H4 (cell line): ENCODE measurements around the gene ITGA5. TPM values are rescaled to one million over a fixed set of nuclear protein-coding genes. Genes with fewer than 3 reads are reported as not detected.

Source experiments
- DNase-seq: peaks from one replicate; pipeline ENCODE4 v3.0.0-alpha.2; 2015; ENCODE audit warnings: low spot score
- total RNA-seq: library from RNA; depleted of rRNA; stranded (reverse); fragments of >200 nt; shearing (Covaris generic); gene quantifications from 2 replicates; pipeline ENCODE4 v1.2.3, GENCODE V29; 2014

The ITGA5 gene
- total RNA-seq, 1 experiment from 2014 or later = 89.4 TPM

DNA sequence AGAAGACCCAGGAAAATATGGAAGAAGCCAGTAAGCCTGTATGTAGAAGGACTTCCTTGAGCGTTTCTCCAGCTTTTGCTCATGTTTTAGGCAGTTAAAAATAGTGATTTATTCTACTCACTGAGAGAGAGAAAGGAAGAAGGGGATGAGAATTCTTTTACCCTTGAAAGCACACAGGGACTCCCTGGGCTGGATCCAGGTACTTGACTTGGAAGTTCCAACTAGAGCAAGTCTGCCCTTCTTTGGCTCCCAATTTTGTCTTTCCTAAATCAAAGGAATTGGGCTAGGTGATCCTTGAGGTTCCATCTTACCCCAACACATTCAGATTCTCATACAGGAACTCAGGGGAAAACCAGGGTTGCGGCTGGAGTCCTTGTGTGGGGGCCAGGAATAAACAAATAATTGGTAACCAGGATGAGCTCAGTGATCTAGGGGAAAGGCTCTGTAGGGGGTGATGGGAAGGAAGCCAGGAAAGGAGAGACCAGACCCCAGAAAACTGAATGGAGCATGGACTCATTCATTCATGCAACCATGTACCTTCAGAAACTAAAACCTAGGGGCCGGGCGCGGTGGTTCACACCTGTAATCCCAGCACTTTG lies 11.5 kb upstream of the ITGA5 start:
- DNase-seq = no peak

- DNase-seq = no peak
These were observed 10.0 kb upstream of the ITGA5 start for GRCh38 chr12:54429014-54429471.

GRCh38 chr12:54428050-54429013 lies 9.3 kb upstream of the ITGA5 start:
- no peak for DNase-seq

DNA sequence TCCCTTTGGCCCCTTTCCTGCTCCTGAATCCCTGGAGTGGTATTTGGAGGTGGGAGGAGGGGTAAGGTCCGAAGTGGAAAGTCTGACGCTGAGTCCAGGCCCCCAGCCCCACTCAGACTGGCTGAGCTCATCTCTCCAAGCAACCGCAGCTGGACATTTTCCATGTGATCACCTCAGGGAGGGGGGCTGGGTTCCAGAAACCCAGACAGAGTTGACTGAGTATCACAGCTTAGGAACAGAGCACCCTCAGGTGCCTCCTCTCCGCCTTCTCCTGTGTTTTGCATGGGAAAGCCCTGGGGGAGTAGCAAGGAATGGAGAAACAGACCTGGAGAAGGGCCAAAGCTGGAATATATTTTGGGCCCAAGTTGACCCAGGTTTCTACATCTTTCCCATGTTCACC lies 8.0 kb upstream of the ITGA5 start:
- no peak for DNase-seq

DNA sequence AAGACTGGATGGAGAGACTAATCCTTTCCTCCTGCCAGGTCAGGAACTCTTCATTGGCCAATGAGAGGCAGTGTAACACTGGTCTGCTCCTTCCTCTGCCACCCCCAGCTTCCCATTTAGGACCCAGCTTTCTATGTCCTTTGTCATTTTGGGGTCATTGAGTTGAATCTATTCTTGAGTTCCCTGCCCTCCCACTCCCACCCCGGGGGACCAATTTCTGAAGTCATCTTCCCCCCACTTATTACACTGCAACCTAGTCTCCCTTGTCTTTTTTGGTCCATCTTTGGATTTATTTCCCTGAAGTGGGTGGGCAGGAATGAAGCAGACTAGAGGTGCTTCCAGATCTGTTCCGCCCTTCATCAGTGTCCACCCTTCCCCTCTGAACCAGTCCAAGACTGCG lies 7.6 kb upstream of the ITGA5 start:
- no peak for DNase-seq

DNA sequence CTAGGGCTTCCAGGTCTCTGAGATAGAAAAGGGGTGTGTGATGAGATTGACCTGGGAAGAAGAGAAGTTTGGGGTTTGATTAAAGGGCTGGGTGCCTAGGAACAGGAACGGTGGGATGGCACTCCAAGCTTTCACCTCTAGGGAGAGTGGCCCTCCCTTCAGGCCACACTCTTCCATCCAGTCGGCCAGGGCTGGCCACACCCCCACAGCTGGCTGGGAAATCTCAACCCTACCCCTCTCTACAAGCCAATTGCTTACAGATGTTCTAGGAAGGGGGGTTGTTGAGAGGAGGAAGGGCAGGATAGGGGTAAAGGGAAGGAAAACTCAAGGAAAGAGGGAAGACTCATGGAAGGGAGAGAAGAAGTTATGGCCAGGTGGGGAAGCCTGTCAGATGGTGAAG lies 6.6 kb upstream of the ITGA5 start:
- no peak for DNase-seq

DNA sequence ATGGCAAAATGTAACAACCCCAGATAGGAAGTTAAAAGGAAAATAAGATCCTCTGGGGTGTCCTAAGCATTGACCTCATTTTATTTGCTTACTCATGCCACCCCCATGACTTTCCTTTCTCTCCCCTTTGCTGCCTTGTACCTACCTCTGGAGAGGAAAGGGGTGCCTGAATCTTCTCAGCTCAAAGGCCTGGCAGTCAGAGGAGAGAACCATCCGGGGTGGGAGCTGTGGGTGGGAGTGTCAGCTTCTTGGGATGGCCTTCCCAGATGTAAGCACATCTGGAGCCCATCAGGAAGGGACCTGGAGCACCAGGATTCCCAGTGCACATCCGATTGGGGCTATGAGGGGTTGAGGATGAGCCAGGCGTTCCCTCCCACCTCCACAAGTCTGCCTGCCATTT lies 5.2 kb upstream of the ITGA5 start:
- no peak for DNase-seq

DNA sequence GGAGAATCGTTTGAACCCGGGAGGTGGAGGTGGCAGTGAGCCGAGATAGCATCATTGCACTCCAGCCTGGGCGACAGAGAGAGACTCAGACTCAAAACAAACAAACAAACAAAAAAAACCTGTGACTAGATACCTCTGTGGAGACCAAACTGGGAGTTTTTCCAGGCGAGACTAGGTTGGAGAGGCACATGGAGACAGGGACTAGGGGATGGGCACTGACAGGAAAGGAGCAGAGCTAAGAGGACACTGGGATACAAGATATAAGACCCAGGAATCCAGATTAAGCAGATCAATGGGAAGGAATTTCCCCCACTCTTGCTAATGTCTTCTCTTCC lies 4.7 kb upstream of the ITGA5 start:
- DNase-seq = no peak

DNA sequence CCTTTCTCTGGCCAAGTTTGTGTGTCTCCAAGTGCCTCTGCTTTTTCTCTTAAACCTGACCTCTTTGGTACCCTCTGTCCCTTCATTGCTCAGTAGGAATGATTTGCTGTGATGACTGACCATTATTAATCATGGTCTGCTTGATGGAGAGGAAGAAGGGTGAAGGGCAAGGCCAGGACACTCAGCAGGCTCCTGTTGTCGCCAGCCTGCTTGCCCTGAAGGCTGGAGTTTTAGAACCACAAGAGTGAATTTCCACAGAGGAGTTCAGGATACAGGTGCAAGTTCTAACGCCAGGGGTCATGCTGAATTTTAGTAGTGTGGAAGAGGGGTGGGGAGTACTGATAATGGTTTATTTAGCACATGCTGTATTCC lies 2.8 kb upstream of the ITGA5 start:
- no peak for DNase-seq

- no peak for DNase-seq
These were observed 2.3 kb upstream of the ITGA5 start for GRCh38 chr12:54421175-54421878.

GRCh38 chr12:54420766-54421144 lies 1.7 kb upstream of the ITGA5 start:
- no peak for DNase-seq

DNA sequence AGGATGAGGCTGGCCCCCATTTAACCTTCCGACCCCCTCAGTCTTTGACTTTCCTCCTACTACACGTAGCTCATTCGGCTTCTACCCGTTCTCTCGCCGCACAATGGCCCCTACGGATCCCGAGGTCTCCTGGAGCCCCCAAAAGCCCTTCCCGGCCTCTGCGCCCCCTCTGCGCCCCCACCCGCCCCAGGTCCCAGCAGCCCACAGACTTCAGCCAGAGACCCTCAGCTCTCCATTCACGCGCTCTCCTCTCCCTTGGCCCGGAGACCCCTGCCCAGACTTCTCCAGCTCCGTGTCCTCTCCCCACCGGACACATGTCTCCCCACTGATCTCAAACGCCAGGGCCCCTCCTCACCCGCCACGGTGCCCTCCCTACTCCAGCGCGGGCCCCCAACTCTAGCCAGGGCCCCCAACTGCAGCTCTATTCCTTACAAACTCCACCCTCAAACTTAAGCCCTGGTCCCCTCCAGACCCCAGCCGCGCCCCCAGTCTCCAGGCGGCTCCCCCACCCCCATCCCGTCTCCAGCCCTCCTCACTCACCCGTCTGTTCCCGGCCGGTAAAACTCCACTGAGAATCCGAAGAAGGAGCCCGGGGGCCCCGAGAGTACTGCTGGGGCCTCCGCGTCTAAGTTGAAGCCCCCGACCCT lies 502 bp downstream of the ITGA5 start:
- no peak for DNase-seq

DNA sequence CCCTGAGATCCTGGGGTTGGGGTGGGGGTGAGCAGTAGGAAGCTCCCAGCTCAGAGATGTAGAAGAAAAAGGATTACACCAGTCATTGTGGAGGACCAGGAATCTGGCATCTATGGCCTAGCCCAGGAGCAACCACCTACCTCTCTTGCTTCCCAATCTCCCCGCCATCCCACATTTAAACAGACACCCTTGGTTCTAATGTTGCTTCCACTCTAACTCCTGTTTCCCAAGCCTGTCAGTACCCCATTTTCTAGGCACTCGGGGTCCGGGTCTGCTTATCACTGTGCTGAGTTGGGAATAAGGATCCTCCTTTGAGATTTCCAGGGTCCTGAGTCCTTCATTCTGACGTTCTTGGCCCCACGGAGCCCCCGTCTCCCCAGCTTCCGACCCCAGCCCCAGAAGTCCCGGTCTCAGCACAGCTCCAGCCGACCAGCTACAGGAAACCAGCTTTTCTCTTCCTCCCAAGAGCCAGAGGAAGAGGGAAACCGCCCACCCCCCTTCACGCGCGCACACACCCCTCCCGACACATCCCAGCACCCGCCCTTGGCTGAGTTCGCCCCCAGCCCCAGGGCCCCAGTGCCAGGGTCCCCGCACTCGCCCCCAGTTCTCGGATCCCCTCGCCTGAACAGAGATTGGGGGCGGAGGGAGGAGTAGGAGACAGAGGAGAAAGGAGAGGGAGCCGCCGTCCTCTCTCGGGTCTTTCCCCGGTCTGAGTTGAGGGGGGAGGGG lies 1.2 kb downstream of the ITGA5 start:
- no peak for DNase-seq

GRCh38 chr12:54416687-54417603 lies 2.1 kb downstream of the ITGA5 start:
- DNase-seq = no peak

GRCh38 chr12:54415221-54415929 lies 3.7 kb downstream of the ITGA5 start:
- DNase-seq = no peak

DNA sequence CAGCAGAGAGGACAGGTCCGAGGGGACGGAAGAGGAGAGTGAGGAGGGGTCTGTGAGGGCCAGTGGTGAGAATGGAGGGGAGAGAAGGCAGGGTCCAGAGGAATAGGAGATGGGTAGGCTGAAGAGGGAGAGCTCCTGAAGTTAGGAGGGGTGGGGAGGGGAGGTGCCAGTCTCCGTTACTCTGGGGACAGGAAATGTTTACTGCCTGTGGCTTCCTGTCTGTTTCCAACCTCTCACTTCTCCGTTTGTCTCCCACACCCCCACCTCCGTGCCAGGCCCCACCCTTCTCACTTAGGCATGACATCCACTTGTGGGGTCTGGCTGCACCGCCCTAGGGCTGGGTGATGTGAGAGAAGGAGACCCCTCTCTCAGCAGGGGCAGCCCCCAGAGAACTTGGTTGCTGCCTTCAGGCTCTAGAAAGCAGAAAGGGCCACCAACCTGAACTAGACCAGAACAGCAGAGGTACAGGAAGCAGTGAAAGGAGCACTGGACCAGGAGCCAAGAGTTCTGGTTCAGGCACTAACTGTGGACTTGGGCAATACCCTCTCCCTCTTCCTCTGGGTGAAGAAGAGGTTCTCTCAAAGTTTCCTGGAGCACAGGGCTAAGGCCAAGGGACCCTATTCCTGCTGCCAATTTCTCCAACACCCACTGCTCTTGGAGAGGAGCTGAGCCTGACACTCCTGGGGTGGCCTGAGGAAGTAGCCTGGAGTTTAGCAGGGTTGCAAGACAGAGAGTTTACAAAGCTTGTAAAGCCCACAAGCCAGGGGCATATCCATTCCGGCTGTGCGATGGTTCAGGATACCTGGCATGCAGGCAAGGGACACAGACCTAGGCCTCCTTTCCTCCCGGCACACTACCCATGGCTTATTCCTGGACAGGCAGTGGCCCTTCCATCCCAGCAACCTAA lies 5.5 kb downstream of the ITGA5 start:
- DNase-seq = peak; percentile 36

- no peak for DNase-seq
These were observed 6.3 kb downstream of the ITGA5 start for GRCh38 chr12:54412786-54413185.

DNA sequence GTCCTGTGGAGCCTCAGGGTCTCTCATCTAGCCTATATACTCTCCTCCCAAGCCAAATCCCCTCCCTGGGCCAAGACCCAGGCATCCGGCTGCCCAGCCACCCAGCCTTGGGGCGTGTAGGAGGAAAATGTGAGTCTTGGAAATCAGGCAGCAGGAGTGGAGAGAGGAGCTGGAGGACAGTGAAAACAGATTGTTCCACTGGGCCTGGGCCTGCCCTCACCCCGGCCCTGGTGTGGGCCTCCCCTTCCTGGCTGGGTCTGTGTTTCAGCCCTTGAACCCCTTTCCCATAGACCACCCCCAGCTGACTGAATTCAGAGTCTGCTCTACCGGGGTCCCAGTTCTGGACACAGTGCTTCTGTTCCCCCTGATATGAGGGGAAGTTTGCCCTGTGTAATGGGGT lies 6.7 kb downstream of the ITGA5 start:
- DNase-seq = no peak
